GM12891 (cell line): Measurements from ENCODE around the gene SLCO2A1.

Source experiments
- POLR2A ChIP-seq: IDR thresholded peaks from 2 replicates; pipeline ENCODE4 v1.6.1; 2011; ENCODE audit warnings: low read depth, low read length, control low read depth
- POLR2AphosphoS5 ChIP-seq: IDR thresholded peaks from 2 replicates; pipeline ENCODE4 v1.6.1; 2011; ENCODE audit warnings: low read depth, low read length, control low read depth
- TAF1 ChIP-seq: IDR thresholded peaks from 2 replicates; pipeline ENCODE4 v1.6.1; 2011; ENCODE audit warnings: low read depth, low read length, control low read depth

DNA sequence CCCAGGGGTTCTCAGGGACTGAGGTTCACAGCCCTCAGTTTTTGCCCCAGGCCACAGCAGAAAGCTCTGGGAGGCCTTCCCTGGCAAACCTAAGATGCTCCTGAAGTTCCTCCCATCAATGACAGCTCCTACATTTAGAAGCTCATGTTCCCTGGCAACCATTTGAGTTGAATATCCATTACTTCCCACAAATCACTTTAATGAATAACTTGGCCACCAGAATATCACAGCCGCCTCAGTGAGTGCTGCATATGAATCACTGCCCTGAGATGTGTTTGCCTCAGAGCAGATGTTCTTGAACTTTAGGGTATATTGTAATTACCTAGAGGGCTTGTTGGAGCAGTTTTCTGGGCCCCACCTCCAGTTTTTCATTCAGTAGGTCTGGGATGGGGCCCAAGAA, 27.4 kb downstream of the SLCO2A1 start:
- TF ChIP-seq POLR2AphosphoS5 (no peak), TAF1 (no peak), POLR2A (no peak)
